Measurements from ENCODE around the gene FGD4.

The FGD4 gene

DNA sequence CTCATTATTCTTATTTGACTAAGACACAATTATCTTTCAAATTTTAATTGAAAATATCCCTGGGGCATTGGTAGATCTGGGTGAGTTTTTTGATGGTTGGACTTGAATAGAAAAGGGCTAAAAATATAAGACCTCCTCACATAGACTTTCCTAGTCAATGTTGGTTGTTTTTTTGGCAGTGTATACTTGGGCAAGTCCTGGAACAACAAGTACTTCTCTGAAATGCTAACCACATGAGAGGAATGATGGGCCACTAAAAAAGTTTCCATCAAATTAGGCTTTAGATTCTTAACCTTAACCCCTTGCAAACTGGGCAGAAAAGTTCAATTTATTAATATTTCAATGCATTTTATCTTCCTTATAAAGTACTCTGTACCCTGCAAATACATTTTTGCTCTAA, 97.6 kb downstream of the FGD4 start:
- no peak for TF ChIP-seq ZNF565 (CRISPR knock-in tag; conservative IDR thresholded peaks at IDR 0.05; ENCODE audit: low read depth)
- no peak for TF ChIP-seq ZFP30 (CRISPR knock-in tag; IDR thresholded peaks at IDR 0.05)
- no peak for TF ChIP-seq GLIS3 (CRISPR knock-in tag; IDR thresholded peaks at IDR 0.05)
- TF ChIP-seq, protein P1, sequence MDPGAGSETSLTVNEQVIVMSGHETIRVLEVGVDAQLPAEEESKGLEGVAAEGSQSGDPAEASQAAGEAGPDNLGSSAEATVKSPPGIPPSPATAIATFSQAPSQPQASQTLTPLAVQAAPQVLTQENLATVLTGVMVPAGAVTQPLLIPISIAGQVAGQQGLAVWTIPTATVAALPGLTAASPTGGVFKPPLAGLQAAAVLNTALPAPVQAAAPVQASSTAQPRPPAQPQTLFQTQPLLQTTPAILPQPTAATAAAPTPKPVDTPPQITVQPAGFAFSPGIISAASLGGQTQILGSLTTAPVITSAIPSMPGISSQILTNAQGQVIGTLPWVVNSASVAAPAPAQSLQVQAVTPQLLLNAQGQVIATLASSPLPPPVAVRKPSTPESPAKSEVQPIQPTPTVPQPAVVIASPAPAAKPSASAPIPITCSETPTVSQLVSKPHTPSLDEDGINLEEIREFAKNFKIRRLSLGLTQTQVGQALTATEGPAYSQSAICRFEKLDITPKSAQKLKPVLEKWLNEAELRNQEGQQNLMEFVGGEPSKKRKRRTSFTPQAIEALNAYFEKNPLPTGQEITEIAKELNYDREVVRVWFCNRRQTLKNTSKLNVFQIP (CRISPR knock-in tag; IDR thresholded peaks at IDR 0.05; ENCODE audit: borderline replicate concordance, low read depth), result no peak
- no peak for TF ChIP-seq ZNF8 (CRISPR knock-in tag; IDR thresholded peaks at IDR 0.05)
- TF ChIP-seq, protein P2, sequence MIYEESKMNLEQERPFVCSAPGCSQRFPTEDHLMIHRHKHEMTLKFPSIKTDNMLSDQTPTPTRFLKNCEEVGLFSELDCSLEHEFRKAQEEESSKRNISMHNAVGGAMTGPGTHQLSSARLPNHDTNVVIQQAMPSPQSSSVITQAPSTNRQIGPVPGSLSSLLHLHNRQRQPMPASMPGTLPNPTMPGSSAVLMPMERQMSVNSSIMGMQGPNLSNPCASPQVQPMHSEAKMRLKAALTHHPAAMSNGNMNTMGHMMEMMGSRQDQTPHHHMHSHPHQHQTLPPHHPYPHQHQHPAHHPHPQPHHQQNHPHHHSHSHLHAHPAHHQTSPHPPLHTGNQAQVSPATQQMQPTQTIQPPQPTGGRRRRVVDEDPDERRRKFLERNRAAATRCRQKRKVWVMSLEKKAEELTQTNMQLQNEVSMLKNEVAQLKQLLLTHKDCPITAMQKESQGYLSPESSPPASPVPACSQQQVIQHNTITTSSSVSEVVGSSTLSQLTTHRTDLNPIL (CRISPR knock-in tag; IDR thresholded peaks at IDR 0.05; ENCODE audit: low read depth), result no peak
- no peak for TF ChIP-seq ESRRG (CRISPR knock-in tag; IDR thresholded peaks at IDR 0.05)
- no peak for TF ChIP-seq TCF4 (CRISPR knock-in tag; IDR thresholded peaks at IDR 0.05; ENCODE audit: borderline replicate concordance)
- TF ChIP-seq, protein P3, sequence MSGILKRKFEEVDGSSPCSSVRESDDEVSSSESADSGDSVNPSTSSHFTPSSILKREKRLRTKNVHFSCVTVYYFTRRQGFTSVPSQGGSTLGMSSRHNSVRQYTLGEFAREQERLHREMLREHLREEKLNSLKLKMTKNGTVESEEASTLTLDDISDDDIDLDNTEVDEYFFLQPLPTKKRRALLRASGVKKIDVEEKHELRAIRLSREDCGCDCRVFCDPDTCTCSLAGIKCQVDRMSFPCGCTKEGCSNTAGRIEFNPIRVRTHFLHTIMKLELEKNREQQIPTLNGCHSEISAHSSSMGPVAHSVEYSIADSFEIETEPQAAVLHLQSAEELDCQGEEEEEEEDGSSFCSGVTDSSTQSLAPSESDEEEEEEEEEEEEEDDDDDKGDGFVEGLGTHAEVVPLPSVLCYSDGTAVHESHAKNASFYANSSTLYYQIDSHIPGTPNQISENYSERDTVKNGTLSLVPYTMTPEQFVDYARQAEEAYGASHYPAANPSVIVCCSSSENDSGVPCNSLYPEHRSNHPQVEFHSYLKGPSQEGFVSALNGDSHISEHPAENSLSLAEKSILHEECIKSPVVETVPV (CRISPR knock-in tag; IDR thresholded peaks at IDR 0.05), result no peak
- TF ChIP-seq ZFP3 (CRISPR knock-in tag; IDR thresholded peaks at IDR 0.05), result no peak
- no peak for TF ChIP-seq ISL1 (CRISPR knock-in tag; IDR thresholded peaks at IDR 0.05)
- TF ChIP-seq, protein P4, sequence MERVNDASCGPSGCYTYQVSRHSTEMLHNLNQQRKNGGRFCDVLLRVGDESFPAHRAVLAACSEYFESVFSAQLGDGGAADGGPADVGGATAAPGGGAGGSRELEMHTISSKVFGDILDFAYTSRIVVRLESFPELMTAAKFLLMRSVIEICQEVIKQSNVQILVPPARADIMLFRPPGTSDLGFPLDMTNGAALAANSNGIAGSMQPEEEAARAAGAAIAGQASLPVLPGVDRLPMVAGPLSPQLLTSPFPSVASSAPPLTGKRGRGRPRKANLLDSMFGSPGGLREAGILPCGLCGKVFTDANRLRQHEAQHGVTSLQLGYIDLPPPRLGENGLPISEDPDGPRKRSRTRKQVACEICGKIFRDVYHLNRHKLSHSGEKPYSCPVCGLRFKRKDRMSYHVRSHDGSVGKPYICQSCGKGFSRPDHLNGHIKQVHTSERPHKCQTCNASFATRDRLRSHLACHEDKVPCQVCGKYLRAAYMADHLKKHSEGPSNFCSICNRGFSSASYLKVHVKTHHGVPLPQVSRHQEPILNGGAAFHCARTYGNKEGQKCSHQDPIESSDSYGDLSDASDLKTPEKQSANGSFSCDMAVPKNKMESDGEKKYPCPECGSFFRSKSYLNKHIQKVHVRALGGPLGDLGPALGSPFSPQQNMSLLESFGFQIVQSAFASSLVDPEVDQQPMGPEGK (CRISPR knock-in tag; IDR thresholded peaks at IDR 0.05; ENCODE audit: borderline replicate concordance), result no peak
- no peak for ATAC-seq

DNA sequence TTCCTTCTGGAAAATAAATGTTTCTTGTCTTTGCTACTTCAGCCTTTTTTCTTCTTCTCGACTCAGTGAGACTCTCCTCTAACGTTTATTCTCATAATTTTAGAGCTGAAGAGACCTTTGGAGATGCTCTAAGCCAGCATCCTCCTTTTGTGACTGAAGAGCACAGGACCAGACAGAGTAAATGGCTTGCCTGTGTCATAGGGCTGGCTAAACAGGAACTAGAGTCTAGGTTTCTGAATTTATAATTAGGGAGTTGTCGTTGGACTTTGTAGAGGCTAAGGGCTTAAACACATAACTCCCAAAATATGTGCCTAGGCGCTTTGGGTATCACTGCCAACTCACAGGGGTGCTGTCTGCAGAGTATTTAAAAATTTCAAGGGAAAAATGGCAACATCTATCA, 98.5 kb downstream of the FGD4 start:
- TF ChIP-seq ZC3H10 (CRISPR knock-in tag; IDR thresholded peaks at IDR 0.05), result no peak
- TF ChIP-seq, protein P5, sequence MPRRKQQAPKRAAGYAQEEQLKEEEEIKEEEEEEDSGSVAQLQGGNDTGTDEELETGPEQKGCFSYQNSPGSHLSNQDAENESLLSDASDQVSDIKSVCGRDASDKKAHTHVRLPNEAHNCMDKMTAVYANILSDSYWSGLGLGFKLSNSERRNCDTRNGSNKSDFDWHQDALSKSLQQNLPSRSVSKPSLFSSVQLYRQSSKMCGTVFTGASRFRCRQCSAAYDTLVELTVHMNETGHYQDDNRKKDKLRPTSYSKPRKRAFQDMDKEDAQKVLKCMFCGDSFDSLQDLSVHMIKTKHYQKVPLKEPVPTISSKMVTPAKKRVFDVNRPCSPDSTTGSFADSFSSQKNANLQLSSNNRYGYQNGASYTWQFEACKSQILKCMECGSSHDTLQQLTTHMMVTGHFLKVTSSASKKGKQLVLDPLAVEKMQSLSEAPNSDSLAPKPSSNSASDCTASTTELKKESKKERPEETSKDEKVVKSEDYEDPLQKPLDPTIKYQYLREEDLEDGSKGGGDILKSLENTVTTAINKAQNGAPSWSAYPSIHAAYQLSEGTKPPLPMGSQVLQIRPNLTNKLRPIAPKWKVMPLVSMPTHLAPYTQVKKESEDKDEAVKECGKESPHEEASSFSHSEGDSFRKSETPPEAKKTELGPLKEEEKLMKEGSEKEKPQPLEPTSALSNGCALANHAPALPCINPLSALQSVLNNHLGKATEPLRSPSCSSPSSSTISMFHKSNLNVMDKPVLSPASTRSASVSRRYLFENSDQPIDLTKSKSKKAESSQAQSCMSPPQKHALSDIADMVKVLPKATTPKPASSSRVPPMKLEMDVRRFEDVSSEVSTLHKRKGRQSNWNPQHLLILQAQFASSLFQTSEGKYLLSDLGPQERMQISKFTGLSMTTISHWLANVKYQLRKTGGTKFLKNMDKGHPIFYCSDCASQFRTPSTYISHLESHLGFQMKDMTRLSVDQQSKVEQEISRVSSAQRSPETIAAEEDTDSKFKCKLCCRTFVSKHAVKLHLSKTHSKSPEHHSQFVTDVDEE (CRISPR knock-in tag; IDR thresholded peaks at IDR 0.05), result no peak
- no peak for TF ChIP-seq ZNF70 (CRISPR knock-in tag; IDR thresholded peaks at IDR 0.05)
- TF ChIP-seq TOX (CRISPR knock-in tag; IDR thresholded peaks at IDR 0.05; ENCODE audit: borderline replicate concordance), result no peak
- TF ChIP-seq, protein P1 (CRISPR knock-in tag; IDR thresholded peaks at IDR 0.05; ENCODE audit: borderline replicate concordance, low read depth), result no peak
- no peak for TF ChIP-seq TCF4 (CRISPR knock-in tag; IDR thresholded peaks at IDR 0.05; ENCODE audit: borderline replicate concordance)
- TF ChIP-seq GLIS3 (CRISPR knock-in tag; IDR thresholded peaks at IDR 0.05), result no peak
- no peak for TF ChIP-seq ISL1 (CRISPR knock-in tag; IDR thresholded peaks at IDR 0.05)
- TF ChIP-seq SNAI2 (CRISPR knock-in tag; IDR thresholded peaks at IDR 0.05), result no peak
- TF ChIP-seq RARB (CRISPR knock-in tag; IDR thresholded peaks at IDR 0.05), result no peak
- TF ChIP-seq, protein P4 (CRISPR knock-in tag; IDR thresholded peaks at IDR 0.05; ENCODE audit: borderline replicate concordance), result no peak
- TF ChIP-seq ARNTL (CRISPR knock-in tag; IDR thresholded peaks at IDR 0.05; ENCODE audit: borderline replicate concordance, low read depth), result no peak
- no peak for TF ChIP-seq PPARA (CRISPR knock-in tag; IDR thresholded peaks at IDR 0.05; ENCODE audit: borderline replicate concordance)
- TF ChIP-seq ESRRG (CRISPR knock-in tag; IDR thresholded peaks at IDR 0.05), result no peak
- ATAC-seq, result no peak

Measured in SK-N-SH treated with all-trans-retinoic acid at 6 μM for 48 hours (cell line).